HG03064 (cell line): Measurements from ENCODE around the gene SESN2.

Experiments
- ATAC-seq: cut with Tn5 transposase; IDR thresholded peaks from one replicate; pipeline ENCODE4 v1.9.1; 2021; ENCODE audit warnings: low read depth; ENCODE audit not compliant: unreplicated experiment

The SESN2 gene

DNA sequence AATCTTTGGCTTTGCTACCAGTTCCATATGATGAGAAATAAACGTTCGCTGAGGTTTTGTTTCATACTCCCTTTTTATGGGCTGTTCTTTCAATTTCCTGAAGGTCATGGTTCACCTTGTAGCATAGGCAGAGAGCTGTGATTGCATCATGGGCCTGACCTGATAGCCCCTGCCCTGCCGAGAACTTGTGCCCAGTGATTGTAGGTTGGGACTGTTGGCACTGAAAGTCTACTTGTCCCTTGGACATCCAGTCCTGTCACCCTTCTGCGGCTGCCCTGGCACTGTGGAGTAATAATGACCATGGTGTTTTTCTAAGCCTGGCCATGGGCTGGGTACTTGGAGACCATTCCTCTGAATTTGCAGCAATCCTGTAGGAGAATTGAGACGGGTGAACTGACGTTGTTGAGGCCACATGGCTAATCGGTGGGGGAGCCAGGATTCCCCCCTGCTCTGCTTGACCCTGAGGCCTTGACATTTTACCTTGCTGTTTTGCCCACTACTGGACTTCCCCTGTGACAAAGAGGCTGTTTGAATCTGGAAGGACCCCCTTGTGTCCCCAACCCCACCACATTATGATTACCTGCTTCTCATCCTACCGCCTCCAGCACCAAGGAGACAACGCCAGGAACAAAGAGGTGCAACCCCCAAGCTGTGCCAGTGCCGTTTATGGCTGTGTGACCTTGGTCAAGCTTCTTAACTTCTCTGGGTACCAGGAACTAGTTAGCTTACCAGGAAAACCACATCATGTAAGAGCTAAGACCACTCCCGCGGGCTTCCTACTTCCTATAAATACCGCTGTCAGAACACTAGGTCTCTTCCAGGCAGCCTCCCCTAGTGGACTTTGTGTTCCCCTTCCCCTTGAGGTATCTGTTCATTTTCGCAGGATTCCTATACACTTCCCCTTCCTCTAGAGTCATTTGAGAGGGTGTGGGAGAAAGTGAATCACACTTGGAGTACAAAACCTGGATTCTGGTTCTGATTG lies 23.4 kb downstream of the SESN2 start:
- no peak for ATAC-seq

GRCh38 chr1:28286111-28286510 lies 26.8 kb downstream of the SESN2 start:
- ATAC-seq = no peak

DNA sequence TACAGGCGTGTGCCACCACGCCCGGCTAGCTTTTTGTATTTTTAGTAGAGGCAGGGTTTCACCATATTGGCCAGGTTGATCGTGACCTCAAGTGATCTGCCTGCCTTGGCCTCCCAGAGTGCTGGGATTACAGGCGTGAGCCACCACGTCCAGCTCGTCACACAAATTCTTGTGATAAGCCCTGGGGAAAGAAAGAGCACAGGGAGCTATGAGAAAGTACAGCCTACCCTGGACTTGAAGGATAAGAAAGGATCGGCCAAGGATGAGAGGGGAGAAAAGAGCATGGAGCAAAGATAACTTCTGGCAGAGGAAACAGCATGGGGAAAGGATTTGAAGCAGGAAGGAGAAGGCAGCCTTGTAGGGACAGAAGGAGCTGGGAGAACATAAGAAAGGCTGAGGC lies 29.2 kb downstream of the SESN2 start:
- ATAC-seq = no peak

- ATAC-seq = no peak
Observed at GRCh38 chr1:28290851-28291250, 31.5 kb downstream of the SESN2 start.

DNA sequence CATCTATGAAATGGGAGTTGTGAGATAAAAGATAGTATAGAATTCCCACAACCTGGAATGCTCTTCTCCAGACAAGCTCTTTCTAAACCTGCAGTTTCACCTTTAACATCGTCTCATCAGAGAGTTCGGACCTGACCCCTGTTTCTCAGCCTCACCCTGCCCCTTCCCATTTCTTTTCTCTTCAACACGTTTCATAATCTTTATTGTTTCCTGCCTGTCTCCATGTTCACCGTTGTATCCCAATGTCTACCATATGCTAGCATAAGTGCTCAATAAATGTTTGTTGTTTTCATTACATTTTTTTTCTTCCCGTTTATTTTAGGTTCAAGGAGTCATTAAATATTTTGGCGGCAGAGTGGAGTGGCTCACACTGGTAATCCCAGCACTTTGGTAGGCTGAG lies 32.4 kb downstream of the SESN2 start:
- ATAC-seq = no peak

DNA sequence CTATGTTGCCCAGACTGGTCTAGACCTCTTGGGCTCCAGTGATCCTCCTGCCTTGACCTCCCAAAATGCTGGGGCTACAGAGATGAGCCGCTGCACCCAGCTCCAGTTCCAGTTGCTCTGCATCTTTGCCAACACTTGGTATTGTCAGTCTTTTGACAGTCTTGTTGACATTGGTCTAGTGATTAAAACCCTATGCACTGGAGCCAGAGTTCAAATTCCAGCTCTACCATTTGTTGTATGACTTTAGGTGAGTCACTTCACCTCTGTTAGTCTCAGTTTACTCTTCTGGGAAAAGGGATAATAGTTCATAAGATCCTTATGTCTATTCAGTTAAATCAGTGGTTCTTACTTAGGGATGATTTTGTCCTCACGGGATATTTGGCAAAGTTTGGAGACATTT lies 36.6 kb downstream of the SESN2 start:
- ATAC-seq = no peak

GRCh38 chr1:28296401-28297261 lies 37.3 kb downstream of the SESN2 start:
- no peak for ATAC-seq

DNA sequence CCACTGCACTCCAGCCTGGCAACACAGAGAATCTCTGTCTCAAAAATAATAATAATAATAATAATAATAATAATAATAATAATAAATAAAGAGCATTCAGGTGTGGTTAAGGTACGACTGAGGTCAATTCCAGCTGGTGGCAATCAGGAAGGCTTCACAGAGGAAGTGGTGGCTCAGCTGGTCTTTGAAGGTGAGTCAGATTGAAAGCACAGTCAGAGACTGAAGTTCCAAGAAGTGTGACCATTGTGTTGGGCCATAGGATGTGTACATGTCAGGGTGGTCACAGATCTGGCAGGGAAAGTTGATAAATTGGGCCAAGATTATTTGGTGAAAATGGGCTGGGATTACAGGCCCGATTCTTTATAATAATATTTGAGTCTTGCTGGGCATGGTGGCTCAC lies 38.5 kb downstream of the SESN2 start:
- no peak for ATAC-seq

- no peak for ATAC-seq
Observed at GRCh38 chr1:28298438-28298837, 39.1 kb downstream of the SESN2 start.

DNA sequence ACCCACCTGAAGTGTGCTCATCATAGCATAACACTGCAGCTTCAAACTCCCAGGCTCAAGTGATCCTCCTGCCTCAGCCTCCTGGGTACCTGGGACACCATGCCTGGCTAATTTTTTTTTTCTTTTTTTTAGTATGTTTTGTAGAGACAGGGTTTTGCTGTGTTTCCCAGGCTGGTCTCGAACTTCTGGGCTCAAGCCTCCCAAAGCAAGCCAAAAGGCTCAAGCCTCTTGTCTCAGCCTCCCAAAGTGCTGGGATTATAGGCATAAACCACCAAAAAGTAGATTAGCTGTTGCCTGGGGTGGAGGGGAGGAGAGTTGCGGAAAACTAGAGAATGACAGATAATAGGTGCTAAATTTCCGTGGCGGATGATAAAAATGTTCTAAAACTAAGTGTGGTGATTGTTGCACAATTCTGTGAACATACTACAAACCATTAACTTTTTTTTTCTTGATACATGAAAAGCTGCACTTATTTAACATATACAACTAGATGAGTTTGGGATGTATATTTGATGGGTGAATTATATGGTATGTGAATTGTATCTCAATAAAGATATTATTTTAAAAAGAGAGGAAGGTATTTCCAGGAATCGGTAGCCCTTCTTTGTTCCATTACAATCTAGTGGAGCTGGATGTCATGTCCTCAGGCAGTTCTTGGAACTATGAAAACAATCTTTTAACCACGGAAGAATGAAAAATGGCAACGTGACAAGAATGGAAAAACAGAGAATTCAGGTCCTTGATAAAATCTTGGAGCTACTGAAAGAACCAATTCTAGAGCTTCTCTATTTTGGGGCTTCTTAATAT lies 42.3 kb downstream of the SESN2 start:
- ATAC-seq = no peak

GRCh38 chr1:28302247-28302646 lies 42.9 kb downstream of the SESN2 start:
- ATAC-seq = no peak

GRCh38 chr1:28306301-28306949 lies 47.1 kb downstream of the SESN2 start:
- ATAC-seq = no peak

DNA sequence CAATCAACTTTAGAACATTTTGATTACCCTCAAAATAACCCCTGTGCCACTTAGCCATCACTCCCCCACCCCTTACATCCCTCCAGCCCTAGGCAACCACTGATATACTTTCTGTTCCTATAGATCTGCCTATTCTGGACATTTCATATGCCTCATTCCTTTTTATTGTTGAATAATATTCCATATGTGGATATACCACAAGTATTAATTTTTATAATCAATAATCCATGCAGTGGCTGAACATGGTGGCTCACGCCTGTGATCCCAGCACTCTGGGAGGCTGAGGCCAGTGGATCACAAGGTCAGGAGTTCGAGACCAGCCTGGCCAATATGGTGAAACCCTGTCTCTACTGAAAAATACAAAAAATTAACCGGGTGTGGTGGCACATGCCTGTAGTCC lies 49.4 kb downstream of the SESN2 start:
- ATAC-seq = no peak

DNA sequence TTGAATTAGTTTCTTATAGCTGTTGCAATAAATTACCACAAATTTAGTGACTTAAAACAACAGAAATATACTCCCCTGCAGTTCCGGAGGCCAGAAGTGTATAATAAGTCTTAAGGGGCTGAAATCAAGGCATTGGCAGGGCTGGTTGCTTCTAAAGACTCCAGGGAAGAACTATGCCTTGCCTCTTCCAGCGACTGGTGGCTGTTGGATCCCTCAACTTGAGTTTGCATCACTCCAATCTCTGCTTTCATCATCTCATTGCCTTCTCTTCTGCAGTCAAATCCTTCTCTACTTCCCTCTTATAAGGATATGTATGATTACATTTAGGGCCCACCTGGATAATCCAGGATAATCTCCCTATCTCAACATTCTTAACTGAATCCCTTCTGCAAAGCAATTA lies 50.4 kb downstream of the SESN2 start:
- ATAC-seq = no peak

GRCh38 chr1:28313702-28314546 lies 54.6 kb downstream of the SESN2 start:
- no peak for ATAC-seq

DNA sequence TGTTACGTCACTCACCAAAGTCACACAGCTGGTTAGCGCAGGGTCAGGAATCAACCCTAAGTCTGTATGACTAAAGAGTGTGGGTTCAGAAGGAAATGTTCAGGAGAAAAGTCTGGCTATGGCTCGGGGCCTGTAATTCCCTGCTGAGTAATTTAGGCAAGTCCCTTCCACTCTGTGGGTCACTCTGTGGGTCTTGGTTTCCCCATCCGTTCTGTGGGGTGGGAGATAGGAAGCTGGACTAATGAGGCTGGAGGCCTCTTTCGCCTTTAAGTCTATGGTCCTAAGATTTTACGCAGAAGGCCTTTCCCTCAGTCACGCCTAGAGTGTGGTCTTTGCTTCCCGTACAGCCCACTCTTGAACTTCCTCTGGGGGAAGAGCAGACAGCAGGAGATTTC lies 55.2 kb downstream of the SESN2 start:
- ATAC-seq = no peak

GRCh38 chr1:28317014-28317413 lies 57.7 kb downstream of the SESN2 start:
- no peak for ATAC-seq

GRCh38 chr1:28322194-28322593 lies 62.9 kb downstream of the SESN2 start:
- ATAC-seq = no peak

GRCh38 chr1:28323720-28324119 lies 64.4 kb downstream of the SESN2 start:
- ATAC-seq = no peak
